GM19239 (cell line): ENCODE results near the gene IL27RA.
"Not testable (repeated sequence)": the region's sequence is repeated elsewhere in the genome, so short reads cannot be mapped to it uniquely, and the experiment has no call there.

Experiments used
- DNase-seq: peaks from one replicate; pipeline ENCODE4 v3.0.0; 2011; ENCODE audit warnings: low spot score; ENCODE audit not compliant: insufficient read length
- FAIRE-seq: peaks from 2 replicates; lab custom pipeline; 2011; peaks lifted over from hg19 to GRCh38; lab: Jason Lieb, UNC

IL27RA gene

GRCh38 chr19:13997631-13997962, 34.0 kb upstream of the IL27RA start:
- no peak for DNase-seq
- FAIRE-seq = no peak

GRCh38 chr19:13998426-13998825, 33.1 kb upstream of the IL27RA start:
- no peak for FAIRE-seq

DNA sequence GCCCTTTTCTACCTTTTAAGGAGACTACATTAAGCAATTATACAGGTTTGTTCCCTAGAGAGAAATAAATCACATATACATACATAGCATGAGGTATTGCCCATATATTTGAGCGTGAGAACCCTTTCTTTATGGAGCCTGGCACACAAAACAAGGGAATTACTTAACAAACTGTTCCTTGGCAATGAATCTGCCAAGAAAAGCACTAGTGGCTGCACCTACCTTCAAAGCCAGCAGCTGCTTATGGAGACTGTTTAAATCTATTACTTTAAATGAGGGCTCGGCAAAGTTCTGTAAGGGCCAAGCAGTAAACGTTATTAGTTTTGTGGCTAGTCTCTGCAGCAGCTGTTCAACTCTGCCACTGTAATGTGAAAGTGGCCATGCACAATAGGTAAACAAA, 32.5 kb upstream of the IL27RA start:
- DNase-seq = no peak
- FAIRE-seq = no peak

More at GRCh38 chr19:13998426-13998825, 33.1 kb upstream of the IL27RA start:
- no peak for DNase-seq

GRCh38 chr19:14000691-14001375, 30.7 kb upstream of the IL27RA start:
- DNase-seq = no peak
- FAIRE-seq = no peak

DNA sequence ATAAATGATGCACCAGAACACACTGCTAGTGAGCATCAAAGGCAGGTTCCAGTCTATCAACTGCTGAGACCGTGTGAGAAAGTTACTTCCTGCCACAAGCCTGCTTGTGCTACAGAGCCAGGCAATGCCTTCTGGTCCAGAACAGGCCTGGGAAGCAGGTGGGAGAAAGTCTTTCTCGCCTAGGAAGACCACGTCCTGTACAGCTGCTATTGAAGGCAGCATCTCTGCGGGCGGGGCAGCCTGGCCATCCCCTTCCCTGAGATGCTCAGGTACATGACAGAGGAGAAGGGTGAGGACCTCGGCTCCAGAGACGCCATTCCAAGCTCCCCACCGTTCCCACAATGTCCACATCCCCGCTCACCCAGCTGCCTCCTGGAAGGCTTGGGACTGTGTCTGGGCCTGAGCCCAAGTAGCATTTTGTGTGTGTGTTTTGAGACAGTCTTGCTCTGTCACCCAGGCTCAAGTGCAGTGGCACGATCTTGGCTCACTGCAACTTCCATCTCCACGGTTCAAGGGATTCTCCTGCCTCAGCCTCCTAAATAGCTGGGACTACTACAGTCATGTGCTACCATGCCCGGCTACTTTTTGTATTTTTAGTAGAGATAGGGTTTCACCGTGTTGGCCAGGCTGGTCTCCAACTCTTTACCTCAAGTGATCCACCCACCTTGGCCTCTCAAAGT, 28.9 kb upstream of the IL27RA start:
- no peak for DNase-seq
- FAIRE-seq = peak; percentile 82

DNA sequence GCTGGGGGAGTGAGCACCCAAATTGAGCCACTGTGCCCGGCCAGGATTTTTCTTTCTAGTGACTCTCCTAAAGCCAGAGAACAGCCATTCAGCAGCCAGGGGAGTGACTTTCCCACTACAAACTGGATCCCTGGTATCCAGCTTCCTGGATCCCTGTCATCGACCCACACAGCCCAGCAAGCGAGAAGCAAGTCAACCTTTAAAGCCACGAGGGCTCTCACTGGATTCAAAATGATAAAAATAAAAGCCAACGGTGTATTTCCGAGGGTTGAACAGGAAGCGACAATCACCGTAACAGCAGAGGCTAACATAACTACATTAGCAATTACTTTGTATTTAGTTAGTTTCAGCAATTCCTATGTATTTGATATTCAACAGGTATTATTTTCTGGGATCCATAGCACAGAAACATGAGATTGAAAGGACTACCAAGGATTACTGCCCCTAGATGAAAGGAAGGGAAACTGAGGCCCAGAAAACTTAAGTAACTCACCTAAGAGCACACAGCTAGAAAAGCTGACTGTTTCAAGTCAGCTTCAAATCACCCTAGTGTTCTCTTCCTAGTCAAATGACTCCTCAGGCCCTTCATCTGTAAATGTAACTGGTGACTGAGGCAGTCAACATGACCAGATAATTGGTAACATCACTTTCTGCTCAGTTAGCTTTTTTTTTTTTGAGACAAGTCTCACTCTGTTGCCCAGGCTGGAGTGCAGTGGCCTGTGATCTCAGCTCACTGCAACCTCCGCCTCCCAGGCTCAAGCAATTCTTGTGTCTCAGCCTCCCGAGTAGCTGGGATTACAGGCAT, 28.1 kb upstream of the IL27RA start:
- FAIRE-seq (no peak), DNase-seq (no peak)

DNA sequence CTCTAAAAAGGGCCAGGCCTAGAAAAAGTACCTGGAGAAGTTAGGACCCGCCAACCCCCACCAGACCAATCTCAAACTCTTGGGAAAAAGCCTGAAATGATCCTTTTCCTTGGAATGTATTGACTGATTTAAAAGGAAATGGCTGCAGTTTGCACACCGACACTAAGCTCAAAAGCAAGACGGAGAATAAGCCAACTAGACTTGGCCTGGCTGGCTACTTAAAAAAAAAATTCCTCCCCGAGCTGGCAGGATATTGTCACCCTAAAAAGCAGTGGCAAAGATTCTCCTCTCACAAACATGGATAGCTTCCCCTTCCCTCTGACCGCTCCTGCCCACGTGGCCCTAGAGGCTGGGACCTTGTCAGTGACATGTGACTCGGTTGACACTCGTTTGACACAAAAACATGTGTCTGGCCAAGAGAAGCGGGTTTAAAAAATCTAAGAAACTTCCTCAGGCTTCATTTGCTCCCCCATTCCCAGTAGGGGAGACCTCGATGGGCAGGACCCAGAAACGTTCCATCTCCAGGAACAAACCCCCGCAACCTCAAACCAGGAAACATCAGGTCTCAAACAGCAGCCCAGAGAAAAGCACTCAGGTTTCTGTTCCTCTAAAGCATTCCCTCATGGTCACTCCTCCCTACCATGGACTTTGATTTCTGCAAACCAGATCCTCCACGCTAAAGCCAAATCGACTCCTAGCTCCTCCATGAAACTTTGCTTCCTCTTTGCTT, 26.8 kb upstream of the IL27RA start:
- DNase-seq = no peak
- FAIRE-seq = peak; percentile 81

DNA sequence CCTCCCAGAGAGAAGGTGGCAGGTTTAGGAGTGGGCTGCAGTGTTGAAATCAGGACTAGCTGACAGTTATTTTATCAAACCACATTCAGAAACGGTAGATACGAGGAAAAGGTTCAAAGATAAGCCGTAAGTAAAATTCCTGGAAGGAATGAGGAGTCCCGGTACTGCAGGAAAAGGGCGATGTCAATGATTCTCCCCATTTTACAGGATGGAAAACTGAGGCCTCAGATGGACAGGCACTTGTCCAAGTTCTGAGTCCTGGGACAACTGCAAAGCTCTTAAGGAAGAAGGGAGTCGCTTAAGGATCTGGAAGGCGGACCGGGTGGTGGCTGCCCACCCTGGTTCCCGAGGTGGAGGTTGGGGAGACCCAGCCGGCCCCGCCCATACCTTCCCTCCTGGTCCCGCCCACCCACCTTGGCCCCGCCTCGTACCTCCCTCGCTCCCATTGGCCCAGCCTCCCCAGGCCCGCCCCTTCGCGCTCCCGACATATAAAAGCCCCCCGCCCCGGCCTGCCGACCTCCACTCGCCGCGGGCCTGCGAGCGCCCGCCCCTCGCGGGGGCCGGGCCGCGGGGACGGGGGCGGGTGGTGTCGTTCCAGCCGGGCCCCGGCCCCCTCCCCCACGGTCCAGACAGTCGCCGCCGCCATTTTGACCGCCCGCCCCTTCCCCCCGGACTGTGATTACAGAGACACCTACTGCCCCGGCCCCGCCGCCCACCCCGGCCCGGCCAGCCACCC, 26.0 kb upstream of the IL27RA start:
- FAIRE-seq (peak; percentile 67), DNase-seq (no peak)

DNA sequence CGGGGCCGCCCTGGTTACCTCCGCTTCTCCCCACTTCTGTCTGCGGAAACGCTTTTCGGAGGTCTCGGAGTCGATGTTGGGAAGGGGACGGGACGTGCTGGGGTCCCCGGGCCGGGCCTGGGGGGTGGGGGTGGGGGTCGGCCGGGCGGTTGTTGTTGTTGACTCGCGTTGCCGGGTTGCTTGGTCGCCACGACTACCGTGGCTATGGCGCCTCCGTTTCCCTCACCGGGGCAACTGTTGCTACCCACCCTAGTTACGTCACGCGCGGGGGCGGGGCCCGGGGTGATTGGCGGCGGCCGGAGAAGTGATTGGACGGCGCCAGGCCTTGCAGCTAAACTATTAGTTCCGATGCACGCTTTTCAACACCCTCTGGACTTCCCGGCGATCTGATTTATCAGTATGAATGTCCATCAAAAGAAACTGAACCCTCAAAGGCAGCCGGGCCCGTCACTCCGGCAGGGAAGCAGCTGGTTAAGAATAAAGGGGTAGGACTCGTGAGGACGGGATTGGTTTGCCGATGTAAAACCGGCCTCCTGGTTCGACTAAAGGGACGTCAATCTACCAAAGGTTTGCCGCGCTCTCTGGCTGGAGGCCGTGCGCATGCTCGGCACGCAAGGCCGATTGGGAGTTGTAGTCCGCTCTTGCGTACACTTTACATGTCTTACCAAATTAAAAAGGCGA, 25.3 kb upstream of the IL27RA start, which contains the start of gene RFX1:
TSS of gene RFX1 (minus strand) at position 236 of the 681 bp plus-strand sequence. CDS start 12,477 bp downstream, outside the sequence.
- peak; percentile 70 for DNase-seq
- peak; percentile 98 for FAIRE-seq

GRCh38 chr19:14006766-14007562, 24.6 kb upstream of the IL27RA start:
- no peak for DNase-seq
- no peak for FAIRE-seq

DNA sequence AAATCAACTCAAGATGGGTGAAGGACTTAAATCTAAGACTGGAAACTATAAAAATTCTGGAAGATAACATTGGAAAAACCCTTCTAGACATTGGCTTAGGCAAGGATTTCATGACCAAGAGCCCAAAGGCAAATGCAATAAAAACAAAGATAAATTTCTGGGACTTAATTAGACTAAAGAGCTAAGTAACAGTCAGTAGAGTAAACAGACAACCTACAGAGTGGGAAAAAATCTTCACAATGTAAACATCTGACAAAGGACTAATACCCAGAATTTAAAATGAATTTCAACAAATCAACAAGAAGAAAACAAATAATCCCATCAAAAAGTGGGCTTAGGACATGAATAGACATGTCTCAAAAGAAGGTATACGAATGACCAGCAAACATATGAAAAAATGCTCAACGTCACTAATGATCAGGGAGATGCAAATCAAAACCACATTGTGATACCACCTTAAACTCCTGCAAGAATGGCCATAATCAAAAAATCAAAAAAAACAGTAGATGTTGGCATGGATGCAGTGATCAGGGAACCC, 19.1 kb upstream of the IL27RA start:
- DNase-seq (no peak), FAIRE-seq (no peak)

DNA sequence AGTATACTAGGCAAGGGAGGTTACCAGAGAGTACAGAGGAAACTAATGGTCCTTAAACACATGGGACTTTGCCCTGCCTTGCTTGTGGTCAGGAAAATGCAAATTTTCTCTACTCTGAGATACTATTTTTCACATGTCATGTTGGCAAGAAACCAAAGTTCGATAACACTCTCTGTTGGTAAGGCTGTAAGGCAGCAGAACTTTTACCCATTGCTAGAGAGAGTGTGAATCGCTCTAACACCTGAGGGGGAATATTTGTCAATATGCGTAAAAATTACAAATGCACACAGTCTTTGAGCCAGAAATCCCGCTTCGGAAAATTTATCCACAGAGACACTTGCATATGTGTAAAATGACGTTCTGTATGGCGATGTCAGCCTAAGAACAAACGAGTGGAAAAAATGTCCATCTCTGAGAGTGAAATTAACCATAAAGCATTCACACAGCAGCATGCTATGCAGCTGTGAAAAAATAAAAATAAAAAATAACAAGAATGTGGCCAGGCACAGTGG, 16.0 kb upstream of the IL27RA start:
- FAIRE-seq (peak; percentile 98), DNase-seq (no peak)

DNA sequence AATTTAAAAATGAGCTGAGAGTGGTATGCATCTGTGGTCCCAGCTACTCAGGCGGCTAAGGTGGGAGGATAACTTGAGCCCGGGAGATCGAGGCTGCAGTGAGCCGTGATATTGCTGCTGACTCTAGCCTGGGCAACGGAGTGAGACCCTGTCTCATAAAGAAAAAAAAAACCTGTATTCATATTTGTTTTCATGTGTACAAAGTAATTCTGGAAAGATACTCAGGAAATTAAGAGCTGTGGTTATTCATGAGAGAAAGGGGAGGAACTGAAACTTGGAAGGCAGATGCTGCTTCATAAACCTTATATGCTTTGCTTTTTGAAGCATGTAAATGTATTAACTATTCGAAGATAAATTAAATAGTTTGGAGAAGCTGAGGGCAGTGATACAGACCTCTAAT, 12.5 kb upstream of the IL27RA start:
- FAIRE-seq (peak; percentile 61), DNase-seq (no peak)

- not testable (repeated sequence) for FAIRE-seq, DNase-seq
Observed at GRCh38 chr19:14019739-14020138, 11.8 kb upstream of the IL27RA start.

- DNase-seq = no peak
- FAIRE-seq = peak; percentile 42
Observed at GRCh38 chr19:14021474-14021873, 10.1 kb upstream of the IL27RA start.

GRCh38 chr19:14022469-14022868, 9.1 kb upstream of the IL27RA start:
- no peak for FAIRE-seq

GRCh38 chr19:14023404-14024235, 7.9 kb upstream of the IL27RA start:
- DNase-seq (no peak), FAIRE-seq (peak; percentile 31)

More at GRCh38 chr19:14022469-14022868, 9.1 kb upstream of the IL27RA start:
- no peak for DNase-seq
